ENCODE results near the gene MITF.
A peak's percentile ranks its signal among the peaks of the same experiment; 100 is the strongest.

MITF gene

GRCh38 chr3:69963643-69964042 is 224.4 kb downstream of the MITF start:
- DNase-seq (ENCODE audit: low read depth, low spot score): no peak

DNA sequence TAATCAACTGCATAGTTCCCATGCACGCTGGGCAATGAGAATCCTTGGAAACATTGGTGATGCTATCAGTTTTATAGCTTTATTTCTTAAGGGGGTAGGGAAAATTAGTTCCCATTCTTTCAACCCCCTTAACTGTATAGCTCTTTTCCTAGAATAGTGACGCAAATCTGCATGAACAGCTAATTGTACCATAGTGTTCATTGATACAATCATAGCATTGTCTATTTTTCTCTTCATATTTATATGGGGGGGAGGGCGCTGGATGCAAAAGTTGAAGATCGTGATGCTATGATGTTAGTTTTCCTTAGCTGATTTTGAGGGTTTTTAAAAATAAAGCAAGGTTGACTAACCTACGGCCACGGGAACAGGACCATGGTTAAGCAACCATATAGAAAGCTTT is 227.9 kb downstream of the MITF start:
- DNase-seq (ENCODE audit: low read depth, low spot score): no peak

GRCh38 chr3:69970827-69971226 is 231.6 kb downstream of the MITF start:
- no peak for DNase-seq (ENCODE audit: low read depth, low spot score)

DNA sequence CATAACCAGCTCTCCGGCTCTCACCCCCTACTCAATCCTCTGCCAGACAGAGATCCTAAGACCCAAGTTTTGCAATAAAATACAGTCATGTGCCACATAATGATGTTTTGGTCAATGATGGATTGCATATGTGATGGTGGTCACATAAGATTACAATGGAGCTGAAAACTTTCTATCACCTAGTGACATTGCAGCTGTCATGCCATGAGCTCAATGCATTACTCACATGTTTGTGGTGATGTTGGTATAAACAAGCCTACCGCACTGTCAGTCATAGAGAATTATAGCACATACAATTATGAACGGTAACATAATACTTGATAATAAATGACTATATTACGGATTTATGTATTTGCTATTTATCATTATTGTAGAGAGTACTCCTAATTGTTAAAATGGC is 233.4 kb downstream of the MITF start:
- DNase-seq (ENCODE audit: low read depth, low spot score): no peak

GRCh38 chr3:69976021-69976420 is 236.8 kb downstream of the MITF start:
- DNase-seq (ENCODE audit: low read depth, low spot score): no peak

GRCh38 chr3:69983546-69984265 is 244.4 kb downstream of the MITF start:
- DNase-seq (ENCODE audit: low read depth, low spot score): no peak

DNA sequence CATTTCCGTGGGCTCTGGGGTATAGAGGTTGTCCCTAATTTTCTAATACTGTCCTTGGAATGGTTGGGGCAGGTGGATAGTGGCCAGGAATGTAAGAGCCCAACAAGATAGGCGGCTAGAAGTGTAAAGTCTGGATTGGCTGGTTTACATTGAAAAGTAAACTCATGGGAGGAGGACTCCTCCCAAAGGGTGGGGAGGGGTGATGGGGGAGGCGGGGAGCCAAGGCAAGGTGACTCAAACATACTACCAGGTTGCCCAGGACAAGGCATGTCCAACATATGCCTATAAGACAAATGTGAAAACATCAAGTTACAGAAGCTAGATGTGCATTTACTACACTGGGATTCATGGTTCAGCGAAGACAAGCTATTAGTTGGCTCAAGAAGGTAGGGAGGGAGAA is 246.0 kb downstream of the MITF start:
- no peak for DNase-seq (ENCODE audit: low read depth, low spot score)

GRCh38 chr3:69986419-69986818 is 247.2 kb downstream of the MITF start:
- no peak for DNase-seq (ENCODE audit: low read depth, low spot score)

- no peak for DNase-seq (ENCODE audit: low read depth, low spot score)
Observed at GRCh38 chr3:69987833-69988232, 248.6 kb downstream of the MITF start.

DNA sequence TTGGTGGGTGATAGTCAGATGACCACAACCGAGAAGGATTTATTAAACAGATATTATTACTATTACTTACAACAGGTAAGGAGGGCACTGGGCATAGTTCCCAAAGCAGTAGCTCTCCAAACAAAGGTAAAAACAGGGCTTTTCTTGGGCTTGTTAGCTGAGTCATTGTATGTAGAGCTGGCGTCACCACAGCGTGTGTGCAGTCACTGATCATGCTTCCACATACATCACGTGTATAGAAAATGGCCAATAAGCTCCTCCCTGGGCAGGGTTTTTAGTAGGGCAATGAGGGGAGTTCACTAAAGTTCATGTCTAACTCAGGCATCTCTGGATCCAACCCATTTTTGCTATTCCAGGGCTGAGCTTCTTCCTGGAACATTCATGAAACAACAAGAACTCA is 254.5 kb downstream of the MITF start:
- DNase-seq (ENCODE audit: low read depth, low spot score): no peak

DNA sequence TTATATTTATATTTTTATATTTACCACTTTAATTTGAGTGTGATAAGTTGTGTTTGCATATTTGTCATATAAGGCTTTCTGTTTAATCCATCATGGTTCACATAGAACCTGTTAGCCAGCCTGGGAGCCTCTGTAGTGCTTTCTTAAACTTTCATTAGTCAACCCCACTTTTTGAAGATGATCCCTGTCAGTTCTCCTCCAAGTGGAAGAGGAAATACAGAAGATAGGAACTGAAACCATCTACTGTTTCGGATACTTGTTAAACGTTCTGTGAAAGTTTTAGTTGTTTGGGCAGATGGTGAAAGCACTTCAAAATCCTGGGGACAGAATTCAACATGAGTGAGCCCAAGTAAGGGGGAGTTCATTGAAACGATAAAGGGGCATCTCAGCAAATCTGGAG is 255.7 kb downstream of the MITF start:
- DNase-seq (ENCODE audit: low read depth, low spot score): no peak

DNA sequence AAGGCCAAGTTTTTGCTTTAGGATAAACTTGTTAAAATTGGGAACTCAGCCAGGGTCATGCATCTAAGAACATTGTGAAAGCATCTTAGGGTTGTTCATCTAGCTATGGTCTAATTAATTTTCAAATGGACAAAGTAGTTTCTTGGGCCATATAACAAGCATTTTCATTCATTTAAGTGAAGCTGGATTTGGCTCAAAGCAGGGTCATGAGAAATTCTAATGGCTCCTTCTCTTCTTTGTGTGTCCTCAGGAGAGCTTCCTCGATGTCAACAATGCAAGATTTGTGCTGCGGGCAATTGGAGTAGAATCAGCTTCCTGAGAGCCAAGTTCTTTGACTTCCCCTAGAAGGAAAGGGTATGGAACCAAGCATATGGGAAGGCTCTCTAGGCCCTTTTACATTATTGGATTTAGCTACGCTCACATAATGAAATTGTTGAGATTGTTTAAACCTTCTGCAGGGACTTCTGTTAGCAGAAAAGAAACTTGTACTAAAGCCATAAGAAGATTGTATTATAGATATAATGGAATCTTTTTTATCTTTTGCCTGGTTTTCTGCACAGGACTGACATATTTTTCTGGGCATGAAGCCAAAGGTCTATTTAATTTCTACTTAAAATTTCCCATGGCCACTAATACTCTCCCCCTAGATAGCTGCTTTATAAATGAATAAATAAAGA is 258.5 kb downstream of the MITF start:
- DNase-seq (ENCODE audit: low read depth, low spot score): peak; percentile 4

- no peak for DNase-seq (ENCODE audit: low read depth, low spot score)
Observed at GRCh38 chr3:69998759-69999139, 259.5 kb downstream of the MITF start.

DNA sequence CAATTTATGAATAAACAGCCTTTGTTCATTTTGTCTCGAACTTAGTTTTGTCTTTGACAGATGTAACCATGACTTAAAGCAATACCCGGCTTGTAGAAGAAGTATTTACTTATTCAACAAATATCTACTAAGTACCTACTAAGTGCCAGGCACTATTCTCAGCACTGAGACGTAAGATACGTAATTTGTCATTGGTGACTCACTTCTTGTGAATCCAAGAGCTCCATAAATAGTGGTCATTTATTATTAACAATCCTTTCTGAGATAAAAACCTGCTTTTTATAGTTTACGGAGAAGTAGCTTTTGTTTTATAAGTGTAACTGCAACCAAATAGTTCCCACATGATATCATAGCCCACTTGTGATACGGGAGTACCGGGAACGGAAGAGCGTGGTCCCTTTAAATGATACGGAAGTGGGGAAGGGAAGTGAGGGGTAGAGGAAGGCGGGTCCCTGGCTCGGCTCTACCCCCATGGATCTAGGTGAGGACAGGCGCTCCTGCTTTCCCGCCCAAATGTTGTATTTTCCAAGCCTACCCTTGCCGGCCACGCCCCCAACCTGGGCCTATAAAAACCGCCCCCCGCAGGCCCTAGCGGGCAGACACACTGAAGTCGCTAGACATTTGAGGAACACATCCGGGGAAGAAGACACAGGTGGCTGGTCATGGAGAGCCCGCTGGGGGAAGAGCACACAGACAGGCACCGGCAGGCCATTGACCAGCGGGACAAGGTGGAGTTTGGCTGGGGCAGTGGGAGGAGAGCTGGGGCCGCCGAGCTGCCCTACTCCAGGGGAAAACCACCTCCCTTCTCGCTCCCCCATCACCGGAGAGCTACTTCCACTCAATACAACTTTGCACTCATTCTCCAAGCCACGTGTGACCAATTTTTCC is 260.1 kb downstream of the MITF start, which contains the start of gene SAMMSON:
SAMMSON (plus strand) TSS at position 594 of the 888 bp plus-strand sequence.
- DNase-seq (ENCODE audit: low read depth, low spot score): peak; percentile 17

DNA sequence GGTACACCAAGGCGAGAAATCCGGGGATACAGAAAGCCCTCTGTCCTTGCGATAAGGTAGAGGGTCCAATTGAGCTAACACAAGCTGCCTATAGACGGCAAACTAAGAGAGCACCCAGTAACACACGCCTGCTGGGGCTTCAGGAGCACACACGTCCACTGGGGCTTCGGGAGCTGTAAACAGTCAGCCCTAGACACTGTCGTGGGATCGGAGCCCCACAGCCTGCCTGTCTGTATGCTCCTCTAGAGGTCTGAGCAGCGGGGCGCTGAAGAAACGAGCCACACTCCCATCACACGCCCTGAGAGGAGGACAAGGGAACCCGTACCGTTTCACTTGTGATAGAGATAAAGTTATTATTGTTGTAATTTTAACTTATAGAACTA is 260.8 kb downstream of the MITF start:
- no peak for DNase-seq (ENCODE audit: low read depth, low spot score)

GRCh38 chr3:70000563-70001081 is 261.4 kb downstream of the MITF start:
- no peak for DNase-seq (ENCODE audit: low read depth, low spot score)

GRCh38 chr3:70003119-70003518 is 263.9 kb downstream of the MITF start:
- no peak for DNase-seq (ENCODE audit: low read depth, low spot score)

GRCh38 chr3:70006089-70006488 is 266.8 kb downstream of the MITF start:
- no peak for DNase-seq (ENCODE audit: low read depth, low spot score)

- no peak for DNase-seq (ENCODE audit: low read depth, low spot score)
Observed at GRCh38 chr3:70010346-70010745, 271.1 kb downstream of the MITF start.

- no peak for DNase-seq (ENCODE audit: low read depth, low spot score)
Observed at GRCh38 chr3:70011582-70011981, 272.3 kb downstream of the MITF start.

Data from ELF-1 (cell line).